Activated naive CD8-positive, alpha-beta T cell treated with anti-CD3 and anti-CD28 coated beads, Interleukin-2, amount 50 U/mL, for 16 hours (primary cell): Measurements from ENCODE around the gene ZNF831.

Experiments
- DNase-seq: peaks from one replicate; pipeline ENCODE4 v3.0.0-alpha.2; 2020; ENCODE audit warnings: low read depth, low spot score

ZNF831 gene

DNA sequence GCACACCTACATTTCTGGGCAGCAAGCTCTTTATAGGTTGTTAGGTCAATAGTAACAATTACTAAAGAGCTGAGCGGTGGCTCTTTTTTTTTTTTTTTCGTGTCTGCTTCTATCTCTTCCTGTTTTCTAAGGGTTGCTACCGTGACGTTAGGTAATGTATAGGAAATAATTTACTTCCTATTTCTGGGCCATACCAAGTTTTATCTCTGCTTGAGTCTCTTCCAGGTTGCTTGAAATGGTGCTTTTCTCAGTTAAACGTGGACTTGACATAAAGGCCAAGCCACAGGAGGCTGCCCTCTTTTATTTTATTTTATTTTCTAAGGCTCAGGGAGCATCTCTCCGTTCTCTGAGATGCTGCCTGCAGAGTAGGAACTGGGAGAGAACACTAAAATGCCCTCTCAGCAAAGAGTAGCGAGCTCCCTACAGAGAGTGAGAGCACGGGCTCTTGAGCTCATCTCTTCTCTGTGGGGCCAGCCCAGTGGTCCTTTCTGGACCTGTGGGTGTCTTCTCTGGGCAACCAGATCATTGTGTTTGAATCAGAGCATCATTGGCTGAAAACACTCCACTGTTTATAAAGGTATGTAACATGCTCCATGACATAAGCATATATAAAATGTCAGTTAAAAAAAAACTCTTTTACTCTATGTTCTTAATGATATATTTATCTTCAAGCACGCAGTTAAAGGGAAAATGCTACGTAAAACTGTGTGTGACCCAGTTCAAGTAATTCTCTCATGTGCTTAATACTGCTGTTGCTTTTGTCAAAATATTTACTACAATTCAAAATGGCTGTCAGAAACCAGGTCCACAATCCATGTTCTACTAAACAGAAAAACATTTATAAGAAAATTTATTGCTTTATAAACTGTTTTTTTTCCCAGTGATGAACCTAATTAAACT lies at the start of gene ZNF831:
ZNF831 (plus strand) TSS at position 191 of the 900 bp plus-strand sequence. CDS start 27,199 bp downstream, outside the sequence.
- DNase-seq = no peak

DNA sequence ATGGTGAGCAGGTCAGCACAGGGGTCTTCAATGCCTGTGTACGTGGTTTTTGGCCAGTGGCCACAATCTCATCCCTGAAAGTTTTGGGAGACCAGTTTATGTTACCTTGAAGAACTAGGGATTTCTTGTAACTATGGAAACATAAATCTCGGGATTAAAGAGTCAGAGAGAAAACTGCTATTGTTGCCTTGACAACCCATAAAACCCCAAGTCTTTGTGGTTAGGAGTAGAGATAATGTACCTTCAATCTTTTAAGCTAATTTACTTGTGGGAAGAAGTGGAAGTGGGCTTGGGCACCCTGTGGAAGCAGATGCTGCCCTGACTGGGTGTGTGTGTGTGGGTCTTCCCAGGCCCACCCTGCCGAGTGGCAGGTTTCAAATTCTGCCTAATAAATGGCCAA lies 46.1 kb upstream of the ZNF831 start:
- DNase-seq = no peak

DNA sequence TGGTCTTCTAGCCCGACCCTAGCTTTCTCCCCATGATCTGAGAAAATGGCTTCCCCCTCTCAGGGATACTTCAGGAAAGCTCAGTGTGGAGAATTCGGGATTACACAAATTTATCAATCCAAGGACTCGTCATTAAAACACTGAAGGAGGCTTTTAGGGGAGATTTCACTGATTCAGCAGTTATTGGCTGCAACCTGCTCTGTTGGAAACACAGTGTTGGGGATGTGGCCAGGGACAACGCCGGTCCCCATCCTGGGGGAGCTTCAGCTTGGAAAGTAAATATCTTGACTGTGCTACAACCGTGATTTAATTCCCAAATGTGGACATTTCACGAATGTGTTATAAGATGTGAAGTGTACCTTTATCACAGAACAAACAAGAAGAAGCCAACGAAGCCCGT lies 44.8 kb upstream of the ZNF831 start:
- DNase-seq = no peak

GRCh38 chr20:59120491-59120890 lies 43.1 kb upstream of the ZNF831 start:
- no peak for DNase-seq

- no peak for DNase-seq
These were observed 42.7 kb upstream of the ZNF831 start for GRCh38 chr20:59120919-59121318.

- no peak for DNase-seq
These were observed 41.7 kb upstream of the ZNF831 start for GRCh38 chr20:59121714-59122565.

DNA sequence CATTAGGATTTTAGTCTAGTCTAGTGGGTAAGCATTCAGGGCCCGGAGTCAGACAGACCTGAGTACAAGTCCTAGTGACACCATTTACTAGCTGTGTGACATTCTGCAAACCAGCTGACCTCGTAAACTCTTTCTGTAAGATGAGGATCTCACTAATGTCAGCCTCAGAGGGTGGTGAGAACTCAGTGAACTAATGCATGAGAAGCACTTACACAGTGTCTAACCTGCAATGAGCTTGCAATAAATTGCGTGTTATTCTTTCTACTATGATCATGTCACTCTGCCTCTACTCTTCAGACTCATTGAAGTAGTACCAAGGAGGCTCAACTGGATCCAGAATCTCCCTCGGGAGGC lies 41.1 kb upstream of the ZNF831 start:
- no peak for DNase-seq

DNA sequence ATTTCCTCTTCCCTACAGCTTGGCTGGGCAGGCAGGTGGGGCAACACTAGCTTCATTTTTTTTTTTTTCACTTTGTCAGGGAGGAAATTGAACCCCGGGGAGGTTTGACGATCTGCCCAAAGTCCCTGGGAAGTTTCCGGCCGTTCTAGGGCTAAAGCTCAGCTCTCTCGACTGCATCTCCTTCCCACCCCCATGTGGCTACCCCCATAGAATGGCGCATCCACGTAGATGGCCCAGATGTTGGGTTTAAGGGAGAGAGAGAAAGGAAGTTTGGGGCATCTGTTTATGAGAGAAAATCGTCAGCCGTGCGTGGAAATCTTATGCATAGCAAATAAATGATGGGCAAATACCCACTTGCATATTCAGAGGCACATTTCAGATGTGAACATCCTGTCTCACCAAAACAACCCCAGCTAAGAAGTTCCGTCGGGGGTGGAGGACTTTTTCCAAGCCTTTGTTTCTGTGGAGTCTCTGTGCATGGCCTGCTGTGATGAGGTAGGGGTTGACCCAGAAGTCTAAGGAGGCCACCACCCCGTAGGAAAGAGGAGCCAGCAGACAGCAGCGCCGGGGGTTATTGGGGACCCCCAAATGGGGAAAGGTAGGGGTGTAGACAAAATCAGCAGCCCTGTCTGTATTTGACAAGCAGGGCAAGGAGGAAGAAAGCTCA lies 40.5 kb upstream of the ZNF831 start:
- no peak for DNase-seq

- no peak for DNase-seq
These were observed 39.9 kb upstream of the ZNF831 start for GRCh38 chr20:59123678-59124255.

DNA sequence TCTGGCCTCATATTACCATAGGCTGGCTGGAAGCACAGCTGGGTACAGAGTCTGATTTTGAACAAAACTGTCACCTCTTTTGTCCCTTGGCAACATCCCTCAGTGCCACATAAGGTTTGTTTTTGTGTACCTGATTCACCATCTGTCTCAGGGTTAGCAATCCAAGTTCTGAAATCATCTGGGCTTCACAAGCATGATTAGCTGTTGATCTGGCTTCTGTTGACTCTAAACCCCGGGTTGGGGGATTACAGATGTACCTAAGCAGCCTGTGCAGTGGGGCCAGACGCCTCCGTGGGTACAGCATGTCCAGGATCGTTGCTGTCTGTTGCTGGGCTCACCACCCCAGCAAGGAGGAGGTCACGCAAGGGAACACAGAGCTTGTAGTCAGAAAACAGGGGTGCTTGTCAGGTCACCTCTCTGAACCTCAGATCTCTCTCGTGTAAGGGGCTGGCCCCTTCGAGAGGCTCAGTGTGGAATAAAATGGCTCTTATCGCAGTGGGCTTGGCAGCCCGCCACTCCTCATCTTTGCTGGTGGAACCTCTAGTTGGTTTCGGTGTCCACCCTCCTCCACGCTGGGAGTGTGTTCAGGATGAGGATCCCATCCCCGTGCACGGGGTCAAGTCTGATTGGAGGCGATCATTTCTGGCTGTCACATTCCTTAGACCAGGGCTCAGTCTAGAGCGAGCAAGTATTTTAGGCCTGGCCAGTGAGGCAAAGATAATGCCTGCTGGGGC lies 39.2 kb upstream of the ZNF831 start:
- no peak for DNase-seq

GRCh38 chr20:59125332-59125731 lies 38.3 kb upstream of the ZNF831 start:
- no peak for DNase-seq

- DNase-seq = no peak
These were observed 37.8 kb upstream of the ZNF831 start for GRCh38 chr20:59125836-59126235.

DNA sequence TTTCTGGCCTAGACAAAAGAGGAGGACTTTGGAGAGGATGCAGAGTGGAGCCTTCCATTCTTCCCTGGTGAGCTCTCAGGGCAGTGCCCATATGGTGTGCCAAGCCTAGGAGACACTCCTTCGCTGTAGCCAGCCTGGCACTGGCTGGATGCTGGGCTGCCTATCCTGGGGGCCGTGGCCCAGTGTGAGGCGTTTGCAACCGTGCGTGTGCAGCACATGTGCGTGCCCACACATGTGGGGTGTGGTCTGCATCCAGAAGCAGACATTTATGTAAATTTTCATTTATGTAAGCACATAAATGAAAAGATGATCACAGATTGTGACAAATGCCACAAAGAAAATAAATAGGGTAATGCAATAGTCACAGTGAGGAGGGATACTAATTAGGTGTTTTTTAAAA lies 35.8 kb upstream of the ZNF831 start:
- DNase-seq = no peak

DNA sequence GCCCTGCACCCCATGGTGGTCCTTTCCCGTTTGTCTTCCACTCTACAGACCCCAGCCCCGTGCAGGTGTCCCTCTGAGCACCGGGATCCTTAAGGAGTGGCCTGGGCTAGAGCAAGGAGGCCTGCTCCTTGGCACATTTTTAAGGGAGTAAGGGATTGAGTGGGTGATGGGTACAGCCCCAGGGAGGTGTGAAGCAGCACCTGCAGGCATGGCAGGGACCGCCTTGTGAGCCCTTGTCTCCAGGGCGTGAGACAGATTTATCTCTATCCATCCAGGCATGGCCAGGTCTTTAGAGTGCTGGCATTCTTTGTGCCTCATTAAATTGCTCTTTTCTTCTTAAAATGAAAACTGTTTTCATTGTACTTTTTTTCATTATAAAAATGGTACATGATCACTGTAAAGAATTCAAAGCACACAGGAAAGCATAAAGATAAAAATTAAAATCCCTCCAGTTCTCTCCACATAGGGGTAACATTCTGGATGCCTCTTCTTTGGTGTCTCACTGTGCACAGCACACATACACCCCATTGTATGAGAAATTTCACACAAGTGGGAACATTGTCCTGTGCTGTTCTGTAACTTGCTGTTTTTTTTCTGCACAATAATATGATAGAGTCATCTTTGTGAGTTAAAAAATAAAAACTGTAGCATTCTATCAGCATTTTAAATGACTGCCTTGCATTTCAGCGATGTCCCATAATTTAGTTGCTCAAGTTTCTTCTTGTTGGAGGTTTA lies 31.9 kb upstream of the ZNF831 start:
- DNase-seq = no peak

DNA sequence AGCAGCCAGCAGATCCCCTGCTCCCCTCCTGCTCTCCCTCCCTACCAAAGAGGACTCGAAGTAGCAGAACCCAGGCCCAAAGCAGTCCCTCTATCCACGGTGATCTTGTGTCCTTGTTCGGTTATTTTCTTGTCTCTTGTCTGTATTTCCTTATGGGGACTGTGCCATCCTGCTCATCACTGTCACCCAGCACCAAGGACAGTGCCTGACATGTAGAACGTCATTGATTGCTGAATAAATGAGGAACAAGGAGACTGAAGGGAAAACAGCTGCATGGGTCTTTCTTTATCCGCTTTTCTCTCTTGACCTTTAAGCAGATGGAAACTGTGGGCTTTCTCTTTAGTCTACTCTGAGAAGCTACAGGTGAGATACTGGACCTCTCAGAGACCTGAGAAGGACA lies 29.4 kb upstream of the ZNF831 start:
- DNase-seq = no peak

GRCh38 chr20:59135093-59135492 lies 28.5 kb upstream of the ZNF831 start:
- no peak for DNase-seq

GRCh38 chr20:59136027-59136426 lies 27.6 kb upstream of the ZNF831 start:
- DNase-seq = no peak

GRCh38 chr20:59137532-59137931 lies 26.1 kb upstream of the ZNF831 start:
- DNase-seq = no peak

- DNase-seq = no peak
These were observed 25.4 kb upstream of the ZNF831 start for GRCh38 chr20:59138114-59138748.

- DNase-seq = no peak
These were observed 23.6 kb upstream of the ZNF831 start for GRCh38 chr20:59139998-59140397.
